ENCODE results near the gene SELPLG. TPM values are rescaled to one million over a fixed set of nuclear protein-coding genes. Genes with fewer than 3 reads are reported as not detected.

The SELPLG gene
- total and polyA plus RNA-seq, 3 donors from 2014 or later: 1.1 to 10.4 (median 2.7) TPM

- intact Hi-C loops (cut with DNase I; ENCODE audit: low total_unique reads): no loop called here
- 84 to 85% methylated on average over 5 to 6 of the region's 6 CpGs for whole genome bisulfite sequencing, 2 donors
- Histone ChIP-seq H3K36me3 (ENCODE audit: low read depth, missing control alignments) (no peaks in the 10 kb centered on the region), H3K27me3 (no peaks in the 10 kb centered on the region), H3K27ac (no peak overlapping the region), H3K4me1 (no peaks in the 10 kb centered on the region), H3K4me3 (no peak overlapping the region), H3K9me3 (no peaks in the 10 kb centered on the region)
- no peak for DNase-seq
- TF ChIP-seq, protein P1, sequence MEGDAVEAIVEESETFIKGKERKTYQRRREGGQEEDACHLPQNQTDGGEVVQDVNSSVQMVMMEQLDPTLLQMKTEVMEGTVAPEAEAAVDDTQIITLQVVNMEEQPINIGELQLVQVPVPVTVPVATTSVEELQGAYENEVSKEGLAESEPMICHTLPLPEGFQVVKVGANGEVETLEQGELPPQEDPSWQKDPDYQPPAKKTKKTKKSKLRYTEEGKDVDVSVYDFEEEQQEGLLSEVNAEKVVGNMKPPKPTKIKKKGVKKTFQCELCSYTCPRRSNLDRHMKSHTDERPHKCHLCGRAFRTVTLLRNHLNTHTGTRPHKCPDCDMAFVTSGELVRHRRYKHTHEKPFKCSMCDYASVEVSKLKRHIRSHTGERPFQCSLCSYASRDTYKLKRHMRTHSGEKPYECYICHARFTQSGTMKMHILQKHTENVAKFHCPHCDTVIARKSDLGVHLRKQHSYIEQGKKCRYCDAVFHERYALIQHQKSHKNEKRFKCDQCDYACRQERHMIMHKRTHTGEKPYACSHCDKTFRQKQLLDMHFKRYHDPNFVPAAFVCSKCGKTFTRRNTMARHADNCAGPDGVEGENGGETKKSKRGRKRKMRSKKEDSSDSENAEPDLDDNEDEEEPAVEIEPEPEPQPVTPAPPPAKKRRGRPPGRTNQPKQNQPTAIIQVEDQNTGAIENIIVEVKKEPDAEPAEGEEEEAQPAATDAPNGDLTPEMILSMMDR (IDR thresholded peaks at IDR 0.05): no peak
Observed at GRCh38 chr12:108599541-108599940, 34.2 kb downstream of the SELPLG start.

- Histone ChIP-seq H3K4me1 (no peaks in the 10 kb centered on the region), H3K4me3 (no peak overlapping the region), H3K27ac (no peak overlapping the region), H3K36me3 (ENCODE audit: low read depth, missing control alignments) (no peaks in the 10 kb centered on the region), H3K27me3 (no peaks in the 10 kb centered on the region), H3K9me3 (no peaks in the 10 kb centered on the region)
- no peak for DNase-seq
- WGBS, 2 donors: 89 to 93% methylated on average over 11 of the region's 11 CpGs
- intact Hi-C loops (cut with DNase I; ENCODE audit: low total_unique reads): no loop called here
- no peak for TF ChIP-seq POLR2A (IDR thresholded peaks at IDR 0.05)
- TF ChIP-seq, protein P1 (IDR thresholded peaks at IDR 0.05): no peak
Observed at GRCh38 chr12:108598553-108599250, 35.0 kb downstream of the SELPLG start.

DNA sequence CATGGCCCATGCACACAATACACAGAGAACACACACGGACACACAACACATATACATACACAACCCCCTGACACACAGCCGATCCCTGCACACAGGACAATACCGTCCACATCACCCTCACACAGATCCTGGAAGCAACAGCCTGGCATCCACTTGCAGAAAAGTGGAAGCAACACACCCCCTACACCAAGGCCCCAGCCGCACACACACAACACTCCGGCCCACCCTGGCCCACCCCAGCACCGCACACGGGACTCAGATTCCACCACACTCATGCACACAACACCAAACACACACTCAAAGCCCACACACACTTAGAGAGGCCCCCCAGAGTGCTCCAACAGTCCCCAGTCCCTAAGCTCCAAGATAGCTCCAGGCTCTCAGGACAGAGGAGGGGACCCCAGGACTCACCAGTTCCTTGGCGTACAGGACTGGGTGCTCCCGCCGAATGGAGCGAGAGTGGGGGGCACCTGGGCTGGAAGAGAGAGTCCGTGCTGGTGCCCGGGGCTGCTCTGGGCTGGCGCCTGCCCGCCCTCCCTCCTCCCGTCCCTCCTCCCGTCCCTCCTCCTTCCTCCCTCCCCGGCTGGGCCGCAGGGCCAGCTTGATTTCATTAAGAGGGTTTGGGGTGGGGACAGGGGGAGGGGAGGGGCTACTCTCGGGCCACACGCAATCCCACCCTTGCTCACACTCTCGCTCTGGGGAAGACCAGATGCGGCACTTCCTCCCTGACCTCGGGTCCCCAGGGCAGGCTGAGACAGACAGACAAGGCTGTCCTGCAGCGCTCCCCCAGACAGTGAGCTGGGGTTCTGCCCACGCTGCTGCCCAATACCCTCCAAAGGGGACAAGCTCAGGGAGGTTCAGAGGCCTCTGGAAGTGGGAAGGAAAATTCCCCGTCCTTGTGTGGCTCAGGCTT, 35.9 kb downstream of the SELPLG start, which contains the start of gene TMEM119:
Gene TMEM119 (minus strand): TSS at position 526 of the 913 bp plus-strand sequence. CDS start 5,701 bp downstream, outside the sequence.
- Histone ChIP-seq H3K4me3 (peak within 1 kb of the TSS; percentile 13 to 21), H3K4me1 (no peaks in the 10 kb centered on the region), H3K36me3 (ENCODE audit: low read depth, missing control alignments) (no peaks in the 10 kb centered on the region), H3K27me3 (no peaks in the 10 kb centered on the region), H3K27ac (peak within 1 kb of the TSS; percentile 19 to 50), H3K9me3 (no peaks in the 10 kb centered on the region)
- TF ChIP-seq, protein P1 (IDR thresholded peaks at IDR 0.05): no peak
- no peak for TF ChIP-seq POLR2A (IDR thresholded peaks at IDR 0.05)
- intact Hi-C loops (cut with DNase I; ENCODE audit: low total_unique reads): no loop called here
- WGBS, 2 donors: 46 to 90% methylated on average over 2 to 26 of the region's 27 CpGs
- no peak for DNase-seq

DNA sequence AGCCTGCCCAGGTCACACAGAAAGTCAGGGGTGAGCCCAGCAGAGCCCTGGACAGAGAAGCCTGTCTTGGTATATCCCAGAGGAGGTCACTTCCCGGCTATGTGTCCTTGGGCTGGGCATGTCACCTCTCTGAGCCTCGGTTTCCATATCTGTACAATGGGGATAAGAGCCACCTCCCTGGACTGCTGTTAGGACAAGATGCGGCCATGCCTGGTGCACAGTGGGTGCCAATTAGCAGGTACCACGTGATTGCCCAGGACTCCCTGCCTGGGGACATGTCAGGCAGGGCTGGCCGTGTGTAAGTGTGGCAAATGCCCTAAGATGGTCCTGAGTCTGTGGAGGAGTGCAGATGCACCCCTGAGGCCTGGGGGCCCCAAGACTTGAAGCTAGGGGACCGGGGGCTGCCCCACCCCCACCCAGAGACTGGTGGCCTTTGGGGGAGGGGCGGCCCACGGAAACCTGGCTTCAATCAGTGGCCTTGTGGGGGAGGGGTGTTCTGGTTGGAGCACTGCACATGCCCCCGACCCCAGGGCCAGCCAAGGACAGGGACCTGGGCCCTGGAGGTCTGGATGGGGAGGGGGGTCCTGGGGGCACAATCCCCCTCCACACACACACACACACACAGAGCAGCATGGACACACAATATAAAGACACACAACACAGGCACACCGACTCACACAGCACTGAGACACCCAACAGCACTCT, 36.7 kb downstream of the SELPLG start:
- WGBS, 2 donors: 62 to 74% methylated on average over 3 to 10 of the region's 10 CpGs

More for the DNA sequence above, 36.7 kb downstream of the SELPLG start:
- intact Hi-C loops (cut with DNase I; ENCODE audit: low total_unique reads): no loop called here
- no peak for TF ChIP-seq POLR2A (IDR thresholded peaks at IDR 0.05)
- TF ChIP-seq, protein P1 (IDR thresholded peaks at IDR 0.05): no peak
- Histone ChIP-seq H3K4me3 (peak overlapping the region in 1 of 2 donors; percentile 21), H3K9me3 (no peaks in the 10 kb centered on the region), H3K4me1 (no peaks in the 10 kb centered on the region), H3K27ac (peak overlapping the region in 1 of 2 donors; percentile 0), H3K36me3 (ENCODE audit: low read depth, missing control alignments) (no peaks in the 10 kb centered on the region), H3K27me3 (no peaks in the 10 kb centered on the region)
- DNase-seq: no peak

All from testis (tissue), 3 donors.